Measurements from ENCODE around the gene CYP19A1.
"Not testable (repeated sequence)": the region's sequence is repeated elsewhere in the genome, so short reads cannot be mapped to it uniquely, and the experiment has no call there.

CYP19A1 gene

DNA sequence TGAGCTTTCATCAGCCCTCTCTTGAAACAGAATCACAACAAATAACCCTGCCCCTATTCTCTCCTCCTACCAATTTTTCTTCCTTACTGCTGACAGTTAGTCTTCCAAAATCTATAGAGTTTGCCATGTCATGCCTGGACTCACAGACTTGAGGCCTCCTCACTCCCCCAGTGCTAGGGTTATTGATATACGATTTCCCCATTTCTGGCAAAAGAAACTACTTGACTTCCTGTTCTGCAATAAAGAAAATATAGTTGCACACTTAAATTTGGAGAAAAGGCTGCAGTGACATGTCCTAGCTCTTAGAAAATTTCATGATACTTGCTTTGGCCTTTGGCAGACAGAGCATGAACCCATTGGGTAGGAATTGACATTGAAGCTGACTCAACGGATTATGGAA, 75.9 kb downstream of the CYP19A1 start:
- TF ChIP-seq, protein P1, sequence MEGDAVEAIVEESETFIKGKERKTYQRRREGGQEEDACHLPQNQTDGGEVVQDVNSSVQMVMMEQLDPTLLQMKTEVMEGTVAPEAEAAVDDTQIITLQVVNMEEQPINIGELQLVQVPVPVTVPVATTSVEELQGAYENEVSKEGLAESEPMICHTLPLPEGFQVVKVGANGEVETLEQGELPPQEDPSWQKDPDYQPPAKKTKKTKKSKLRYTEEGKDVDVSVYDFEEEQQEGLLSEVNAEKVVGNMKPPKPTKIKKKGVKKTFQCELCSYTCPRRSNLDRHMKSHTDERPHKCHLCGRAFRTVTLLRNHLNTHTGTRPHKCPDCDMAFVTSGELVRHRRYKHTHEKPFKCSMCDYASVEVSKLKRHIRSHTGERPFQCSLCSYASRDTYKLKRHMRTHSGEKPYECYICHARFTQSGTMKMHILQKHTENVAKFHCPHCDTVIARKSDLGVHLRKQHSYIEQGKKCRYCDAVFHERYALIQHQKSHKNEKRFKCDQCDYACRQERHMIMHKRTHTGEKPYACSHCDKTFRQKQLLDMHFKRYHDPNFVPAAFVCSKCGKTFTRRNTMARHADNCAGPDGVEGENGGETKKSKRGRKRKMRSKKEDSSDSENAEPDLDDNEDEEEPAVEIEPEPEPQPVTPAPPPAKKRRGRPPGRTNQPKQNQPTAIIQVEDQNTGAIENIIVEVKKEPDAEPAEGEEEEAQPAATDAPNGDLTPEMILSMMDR (IDR thresholded peaks at IDR 0.05; ENCODE audit: low read depth, low read length), result no peak

DNA sequence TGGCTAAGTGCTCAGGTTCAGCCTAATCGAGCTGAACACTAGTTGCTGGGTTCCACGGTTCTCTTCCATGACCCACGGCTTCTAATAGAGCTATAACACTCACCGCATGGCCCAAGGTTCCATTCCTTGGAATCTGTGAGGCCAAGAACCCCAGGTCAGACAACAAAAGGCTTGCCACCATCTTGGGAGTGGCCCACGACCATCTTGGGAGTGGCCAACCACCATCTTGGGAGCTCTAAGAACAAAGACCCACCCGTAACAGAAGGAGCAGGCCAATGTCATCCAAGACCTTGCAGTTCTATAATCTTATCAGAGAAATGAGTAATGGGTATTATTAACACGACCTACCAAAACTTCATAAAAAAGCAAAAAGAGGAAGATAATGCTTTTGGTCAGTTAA, 77.3 kb downstream of the CYP19A1 start:
- H3K4me3 ChIP-seq (ENCODE audit: low read depth, low read length), result not testable (repeated sequence)

More for the DNA sequence above, 75.9 kb downstream of the CYP19A1 start:
- no peak overlapping the region for H3K4me3 ChIP-seq (ENCODE audit: low read depth, low read length)

DNA sequence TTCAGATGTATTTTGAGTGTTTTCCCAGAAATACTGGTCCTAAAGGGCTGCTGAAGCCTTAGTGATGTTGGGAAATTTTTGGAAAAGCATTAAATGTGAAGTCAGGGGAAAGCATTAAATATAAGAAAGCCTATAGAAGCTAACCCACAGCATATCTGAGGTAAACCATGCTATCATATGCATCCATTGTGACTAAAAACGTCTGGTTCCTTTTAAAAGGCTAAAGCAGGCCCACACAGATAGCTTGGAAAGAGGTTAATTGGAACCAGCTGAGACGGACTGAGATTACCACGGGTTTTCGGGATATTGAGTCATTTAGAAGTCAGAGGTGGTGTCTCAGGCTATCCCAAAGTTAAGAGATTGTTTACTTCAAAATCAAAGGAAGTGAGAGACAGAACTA, 78.2 kb downstream of the CYP19A1 start:
- H3K4me3 ChIP-seq (ENCODE audit: low read depth, low read length), result no peak overlapping the region
- TF ChIP-seq, protein P1 (IDR thresholded peaks at IDR 0.05; ENCODE audit: low read depth, low read length), result no peak

GRCh38 chr15:51255533-51255932, 82.9 kb downstream of the CYP19A1 start:
- TF ChIP-seq, protein P1 (IDR thresholded peaks at IDR 0.05; ENCODE audit: low read depth, low read length), result no peak
- no peak overlapping the region for H3K4me3 ChIP-seq (ENCODE audit: low read depth, low read length)

GRCh38 chr15:51253366-51253765, 85.0 kb downstream of the CYP19A1 start:
- H3K4me3 ChIP-seq (ENCODE audit: low read depth, low read length), result no peak overlapping the region
- TF ChIP-seq, protein P1 (IDR thresholded peaks at IDR 0.05; ENCODE audit: low read depth, low read length), result no peak

DNA sequence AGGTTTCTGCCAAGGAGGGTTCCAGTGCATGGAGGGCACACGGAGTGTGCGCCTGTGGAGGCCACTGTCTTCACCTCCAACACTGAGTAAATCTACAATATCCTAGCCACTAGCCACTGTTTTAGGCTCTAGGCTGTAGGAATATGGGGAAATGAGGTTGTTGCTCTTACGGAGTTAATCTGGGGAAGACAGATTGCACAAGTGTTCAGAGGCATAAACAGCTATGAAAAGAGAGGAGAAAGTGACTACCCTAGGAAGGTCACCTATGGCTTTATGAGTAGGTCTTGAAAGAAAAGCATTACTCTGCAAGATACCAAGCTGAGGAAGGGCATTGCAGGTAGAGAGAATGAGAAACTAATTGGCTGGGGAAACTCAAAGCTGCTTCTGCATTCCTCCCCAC, 85.7 kb downstream of the CYP19A1 start:
- TF ChIP-seq, protein P1 (IDR thresholded peaks at IDR 0.05; ENCODE audit: low read depth, low read length), result no peak

DNA sequence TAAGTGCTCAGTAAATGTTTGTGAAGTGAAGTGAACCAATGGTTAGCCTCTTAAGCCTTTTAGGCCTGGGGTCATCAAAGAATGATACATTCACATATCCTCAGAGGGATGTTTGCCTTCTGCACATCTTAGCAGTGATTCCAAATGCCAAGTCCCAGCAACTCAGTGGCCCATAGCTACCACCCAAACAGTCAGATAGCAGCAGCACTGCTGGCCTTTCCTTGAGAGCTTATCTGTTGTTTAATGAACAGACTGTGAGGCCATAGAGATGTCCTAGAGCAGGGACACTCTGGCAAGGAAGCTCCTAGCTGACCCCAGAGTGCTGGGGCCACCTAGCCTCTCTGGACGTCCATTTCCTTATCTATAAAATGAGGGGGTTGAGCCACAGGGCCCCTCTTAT, 86.8 kb downstream of the CYP19A1 start:
- TF ChIP-seq, protein P1 (IDR thresholded peaks at IDR 0.05; ENCODE audit: low read depth, low read length), result no peak

More for the DNA sequence above, 85.7 kb downstream of the CYP19A1 start:
- H3K4me3 ChIP-seq (ENCODE audit: low read depth, low read length), result no peak overlapping the region

GRCh38 chr15:51250217-51251011, 88.0 kb downstream of the CYP19A1 start:
- H3K4me3 ChIP-seq (ENCODE audit: low read depth, low read length), result no peak overlapping the region
- TF ChIP-seq, protein P1 (IDR thresholded peaks at IDR 0.05; ENCODE audit: low read depth, low read length), result no peak

More for the DNA sequence above, 86.8 kb downstream of the CYP19A1 start:
- no peak overlapping the region for H3K4me3 ChIP-seq (ENCODE audit: low read depth, low read length)
